Loucy (cell line): ENCODE measurements around the gene ASS1.

Experiments
- H2AFZ ChIP-seq: fragments of 200-600 bp; sonication (generic); 2 replicates; pipeline ENCODE4 v1.6.0; 2016; ENCODE audit warnings: antibody characterized with exemption, mild to moderate bottlenecking, low read length, moderate library complexity
- H3F3A ChIP-seq: fragments of 200-600 bp; 2 replicates; pipeline ENCODE4 v1.6.0; 2016; ENCODE audit warnings: antibody characterized with exemption, low read depth, mild to moderate bottlenecking
- H3K27me3 ChIP-seq: fragments of 200-600 bp; sonication (generic); 2 replicates; pipeline ENCODE4 v1.6.1; 2014; ENCODE audit warnings: low read length, mild to moderate bottlenecking; ENCODE audit not compliant: insufficient read depth, poor library complexity, severe bottlenecking
- H3K36me3 ChIP-seq: fragments of 200-600 bp; sonication (generic); 2 replicates; pipeline ENCODE4 v1.6.1; 2016; ENCODE audit warnings: low read length; ENCODE audit not compliant: insufficient read depth
- H3K4me1 ChIP-seq: fragments of 200-600 bp; sonication (generic); 2 replicates; pipeline ENCODE4 v1.5.1; 2014; ENCODE audit warnings: low read length, mild to moderate bottlenecking; ENCODE audit not compliant: insufficient read depth, poor library complexity, severe bottlenecking
- H3K4me2 ChIP-seq: fragments of 200-600 bp; sonication (generic); 2 replicates; pipeline ENCODE4 v1.6.0; 2014; ENCODE audit warnings: antibody characterized with exemption, low read length, low read depth, mild to moderate bottlenecking; ENCODE audit not compliant: poor library complexity, severe bottlenecking
- H3K4me3 ChIP-seq: fragments of 200-600 bp; sonication (generic); 2 replicates; pipeline ENCODE4 v1.5.1; 2014; ENCODE audit warnings: low read length, mild to moderate bottlenecking, mixed read lengths; ENCODE audit not compliant: poor library complexity, severe bottlenecking
- H3K79me2 ChIP-seq: fragments of 200-600 bp; sonication (generic); 2 replicates; pipeline ENCODE4 v1.6.1; 2014; ENCODE audit warnings: low read length; ENCODE audit not compliant: insufficient read depth
- H3K9ac ChIP-seq: fragments of 200-600 bp; sonication (generic); 2 replicates; pipeline ENCODE4 v1.6.0; 2014; ENCODE audit warnings: mild to moderate bottlenecking, low read depth, low read length, moderate library complexity; ENCODE audit not compliant: poor library complexity, severe bottlenecking
- H3K9me2 ChIP-seq: fragments of 200-600 bp; sonication (generic); replicated peaks from 2 replicates; pipeline ENCODE4 v1.6.1; 2016; ENCODE audit warnings: low read depth, low read length, mixed read lengths
- H3K9me3 ChIP-seq: fragments of 200-600 bp; sonication (generic); 2 replicates; pipeline ENCODE4 v1.6.1; 2014; ENCODE audit warnings: mild to moderate bottlenecking, antibody characterized with exemption, low read length, low read depth; ENCODE audit not compliant: insufficient read depth
- H4K20me1 ChIP-seq: fragments of 200-600 bp; sonication (generic); 2 replicates; pipeline ENCODE4 v1.6.0; 2014; ENCODE audit warnings: antibody characterized with exemption, low read length, mild to moderate bottlenecking; ENCODE audit not compliant: insufficient read depth, poor library complexity, severe bottlenecking
- EZH2phosphoT487 ChIP-seq: fragments of 200-600 bp; IDR thresholded peaks from 2 replicates; pipeline ENCODE4 v1.6.1; 2018; ENCODE audit warnings: antibody characterized with exemption, mild to moderate bottlenecking, moderate library complexity, borderline replicate concordance
- TF ChIP-seq, protein P1 (sequence below): fragments of 200-600 bp; sonication (generic); conservative IDR thresholded peaks from 2 replicates; pipeline ENCODE4 v1.5.1; 2014; ENCODE audit warnings: mild to moderate bottlenecking, antibody characterized with exemption, low read length

ASS1 gene

DNA sequence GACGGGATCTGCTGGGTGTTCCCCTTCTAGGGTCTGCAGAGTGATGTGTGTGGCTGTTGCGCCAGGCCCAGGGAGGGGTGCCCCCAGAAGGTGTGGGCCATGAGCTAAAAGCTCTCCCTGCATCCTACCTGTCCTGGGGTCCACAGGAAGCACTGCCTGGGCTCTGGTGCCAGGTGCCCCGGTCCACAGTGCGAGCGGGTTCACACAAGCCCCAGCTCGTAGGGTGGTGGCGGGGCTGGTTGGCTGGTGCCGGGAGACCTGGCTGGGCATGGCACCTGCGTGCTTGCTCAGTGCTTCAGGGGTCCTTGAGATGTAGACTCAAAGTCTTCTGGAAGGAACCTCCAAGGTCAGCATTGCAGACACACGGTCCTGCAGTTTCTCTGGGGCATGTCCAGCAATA lies 25.5 kb downstream of the ASS1 start:
- Histone ChIP-seq H3K36me3 (no peaks in the 10 kb centered on the region), H3K4me1 (no peaks in the 10 kb centered on the region), H3K9me3 (no peaks in the 10 kb centered on the region), H3K4me3 (no peak overlapping the region), H3F3A (no peaks in the 10 kb centered on the region), H3K79me2 (no peaks in the 10 kb centered on the region), H3K27me3 (no peaks in the 10 kb centered on the region), H4K20me1 (no peaks in the 10 kb centered on the region), H2AFZ (no peak overlapping the region), H3K9ac (no peak overlapping the region), H3K4me2 (no peak overlapping the region), H3K9me2 (no peaks in the 10 kb centered on the region)
- TF ChIP-seq EZH2phosphoT487 = no peak
- TF ChIP-seq, protein P1, sequence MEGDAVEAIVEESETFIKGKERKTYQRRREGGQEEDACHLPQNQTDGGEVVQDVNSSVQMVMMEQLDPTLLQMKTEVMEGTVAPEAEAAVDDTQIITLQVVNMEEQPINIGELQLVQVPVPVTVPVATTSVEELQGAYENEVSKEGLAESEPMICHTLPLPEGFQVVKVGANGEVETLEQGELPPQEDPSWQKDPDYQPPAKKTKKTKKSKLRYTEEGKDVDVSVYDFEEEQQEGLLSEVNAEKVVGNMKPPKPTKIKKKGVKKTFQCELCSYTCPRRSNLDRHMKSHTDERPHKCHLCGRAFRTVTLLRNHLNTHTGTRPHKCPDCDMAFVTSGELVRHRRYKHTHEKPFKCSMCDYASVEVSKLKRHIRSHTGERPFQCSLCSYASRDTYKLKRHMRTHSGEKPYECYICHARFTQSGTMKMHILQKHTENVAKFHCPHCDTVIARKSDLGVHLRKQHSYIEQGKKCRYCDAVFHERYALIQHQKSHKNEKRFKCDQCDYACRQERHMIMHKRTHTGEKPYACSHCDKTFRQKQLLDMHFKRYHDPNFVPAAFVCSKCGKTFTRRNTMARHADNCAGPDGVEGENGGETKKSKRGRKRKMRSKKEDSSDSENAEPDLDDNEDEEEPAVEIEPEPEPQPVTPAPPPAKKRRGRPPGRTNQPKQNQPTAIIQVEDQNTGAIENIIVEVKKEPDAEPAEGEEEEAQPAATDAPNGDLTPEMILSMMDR = no peak

GRCh38 chr9:130470950-130471349 lies 26.2 kb downstream of the ASS1 start:
- no peak overlapping the region for H3K4me2 ChIP-seq
- no peaks in the 10 kb centered on the region for H4K20me1 ChIP-seq
- no peaks in the 10 kb centered on the region for H3K4me1 ChIP-seq
- no peaks in the 10 kb centered on the region for H3F3A ChIP-seq
- no peak overlapping the region for H3K9ac ChIP-seq
- TF ChIP-seq, protein P1 = no peak
- TF ChIP-seq EZH2phosphoT487 = no peak
- H3K9me3 ChIP-seq = no peaks in the 10 kb centered on the region
- H3K36me3 ChIP-seq = no peaks in the 10 kb centered on the region
- no peak overlapping the region for H2AFZ ChIP-seq
- no peaks in the 10 kb centered on the region for H3K9me2 ChIP-seq
- no peak overlapping the region for H3K4me3 ChIP-seq
- no peaks in the 10 kb centered on the region for H3K79me2 ChIP-seq
- H3K27me3 ChIP-seq = no peaks in the 10 kb centered on the region

GRCh38 chr9:130471411-130472183 lies 26.8 kb downstream of the ASS1 start:
- H3K9me3 ChIP-seq = no peaks in the 10 kb centered on the region
- H3K4me1 ChIP-seq = no peaks in the 10 kb centered on the region
- no peaks in the 10 kb centered on the region for H3F3A ChIP-seq
- H3K36me3 ChIP-seq = no peaks in the 10 kb centered on the region
- no peaks in the 10 kb centered on the region for H3K9me2 ChIP-seq
- H2AFZ ChIP-seq = no peak overlapping the region
- H3K9ac ChIP-seq = no peak overlapping the region
- TF ChIP-seq, protein P1 = no peak
- no peak for TF ChIP-seq EZH2phosphoT487
- no peaks in the 10 kb centered on the region for H4K20me1 ChIP-seq
- H3K27me3 ChIP-seq = no peaks in the 10 kb centered on the region
- no peak overlapping the region for H3K4me3 ChIP-seq
- H3K79me2 ChIP-seq = no peaks in the 10 kb centered on the region
- no peak overlapping the region for H3K4me2 ChIP-seq
